BLaER1 treated with 17β-estradiol and CSF1 and Interleukin-3, amounts not matched to agents 10 nM and 100 nM (cell line): ENCODE results near the gene PRKRA.

ENCODE experiments used
- H3K27ac ChIP-seq, 11 experiments: shearing (Covaris generic); formaldehyde crosslinking; 2 replicates each; pipeline ENCODE4 v1.8.1; 2022
- H3K27me3 ChIP-seq, 11 experiments: shearing (Covaris generic); formaldehyde crosslinking; 2 replicates each; pipeline ENCODE4 v1.8.1; 2022
- H3K36me3 ChIP-seq, 11 experiments: shearing (Covaris generic); formaldehyde crosslinking; 2 replicates each; pipeline ENCODE4 v1.8.1; 2022
- H3K4me1 ChIP-seq, 10 experiments: shearing (Covaris generic); formaldehyde crosslinking; 2 replicates each; pipeline ENCODE4 v1.8.1; 2022
- H3K4me2 ChIP-seq, 11 experiments: shearing (Covaris generic); formaldehyde crosslinking; 2 replicates each; pipeline ENCODE4 v1.8.1; 2022
- H3K4me3 ChIP-seq, 10 experiments: shearing (Covaris generic); formaldehyde crosslinking; 2 replicates each; pipeline ENCODE4 v1.8.1; 2022
- H3K9ac ChIP-seq, 11 experiments: shearing (Covaris generic); formaldehyde crosslinking; 2 replicates each; pipeline ENCODE4 v1.8.1; 2022
- H3K9me3 ChIP-seq, 11 experiments: shearing (Covaris generic); formaldehyde crosslinking; replicated peaks in 1 of 11; 2 replicates each; pipeline ENCODE4 v1.8.1; 2022
- H4K20me1 ChIP-seq, 11 experiments: shearing (Covaris generic); formaldehyde crosslinking; 2 replicates each; pipeline ENCODE4 v1.8.1; 2022
- Cebpa-rat ChIP-seq, 11 experiments: shearing (Covaris generic); IDR thresholded peaks; 2 replicates each; pipeline ENCODE4 v1.8.1; 2022

PRKRA gene

DNA sequence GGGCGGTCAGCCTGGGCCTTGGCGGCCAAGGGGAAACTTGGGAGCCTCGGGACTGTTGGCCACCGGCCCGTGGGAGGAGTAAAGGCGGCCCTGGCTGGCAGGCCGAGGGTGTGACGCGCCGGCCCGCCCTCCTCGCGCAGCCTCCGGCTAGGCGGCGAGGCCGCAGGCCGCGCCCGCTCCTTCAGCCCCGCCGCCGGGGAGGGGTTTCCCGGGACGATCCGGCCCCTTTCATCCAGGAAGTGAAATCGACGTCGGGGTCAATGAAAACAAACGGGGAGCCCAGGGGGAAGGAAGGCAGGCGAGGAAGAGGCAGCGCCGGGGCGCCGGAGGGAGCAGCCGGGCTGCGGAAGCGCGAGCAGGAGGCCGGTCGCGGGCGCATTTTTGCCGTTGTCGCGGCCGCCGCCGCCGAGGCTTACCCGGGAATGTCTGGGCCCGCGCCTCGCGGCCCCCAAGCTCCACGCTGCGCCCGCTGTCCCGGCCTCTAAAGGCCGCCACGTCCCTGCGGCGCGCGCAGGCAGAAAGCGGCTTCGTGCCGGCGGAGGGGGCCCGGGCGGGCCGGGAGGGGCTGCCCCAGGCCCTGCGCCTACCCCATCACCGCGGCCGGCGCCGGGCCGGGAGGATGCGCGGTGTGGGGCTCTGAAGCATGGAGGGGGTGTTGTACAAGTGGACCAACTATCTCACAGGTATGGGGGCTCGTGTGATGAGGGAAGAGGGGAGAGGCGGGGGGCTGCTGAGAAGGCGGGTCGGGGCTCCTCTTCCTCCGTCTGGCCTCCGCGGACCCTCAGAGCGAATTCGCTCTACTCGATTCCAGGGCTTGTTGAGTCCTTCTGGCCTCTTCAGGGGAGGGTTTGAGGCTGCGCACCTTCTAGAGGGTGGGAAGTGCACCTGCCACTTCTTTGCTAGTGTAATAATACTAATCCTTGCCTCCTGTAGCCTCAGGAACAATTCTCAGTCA, 29.5 kb upstream of the PRKRA start, which contains the start of gene PLEKHA3:
PLEKHA3 (plus strand) TSS at position 231 of the 955 bp plus-strand sequence; CDS start at position 644, 413 bp downstream.
- Histone ChIP-seq H3K36me3 (peaks cover 0 to 10% (median 2%) of the 10 kb centered on the region in 11 experiments; a peak in 11 of 22 replicates), H3K4me2 (peak within 1 kb of the TSS; percentile 82 to 99 (median 92)), H3K27ac (peak within 1 kb of the TSS; percentile 72 to 93 (median 87)), H3K27me3 (no peaks in the 10 kb centered on the region), H3K4me3 (peak within 1 kb of the TSS; percentile 74 to 91 (median 86)), H3K4me1 (peaks cover 26 to 67% (median 44%) of the 10 kb centered on the region in 10 experiments), H4K20me1 (peaks cover 10 to 47% (median 40%) of the 10 kb centered on the region in 11 experiments; a peak in 15 of 22 replicates), H3K9me3 (no peaks in the 10 kb centered on the region), H3K9ac (peak within 1 kb of the TSS; percentile 86 to 92 (median 89))
- TF ChIP-seq Cebpa-rat (IDR thresholded peaks at IDR 0.05), result no peak

GRCh38 chr2:178479758-178480226, 28.8 kb upstream of the PRKRA start:
- TF ChIP-seq Cebpa-rat (IDR thresholded peaks at IDR 0.05), result no peak

GRCh38 chr2:178479275-178479616, 28.3 kb upstream of the PRKRA start:
- H3K27me3 ChIP-seq, result no peaks in the 10 kb centered on the region
- H3K4me3 ChIP-seq, result peak overlapping the region; percentile 74 to 91 (median 86)
- peak overlapping the region; percentile 82 to 99 (median 89) for H3K4me2 ChIP-seq
- no peaks in the 10 kb centered on the region for H3K9me3 ChIP-seq
- peaks cover 0 to 4% (median 0%) of the 10 kb centered on the region in 11 experiments; a peak in 2 of 22 replicates for H3K36me3 ChIP-seq
- peak overlapping the region in 9 of 11 experiments; percentile 82 to 93 (median 88); a peak in 14 of 22 replicates for H3K27ac ChIP-seq
- H3K4me1 ChIP-seq, result peaks cover 26 to 63% (median 42%) of the 10 kb centered on the region in 10 experiments
- H4K20me1 ChIP-seq, result peaks cover 9 to 34% (median 29%) of the 10 kb centered on the region in 11 experiments; a peak in 15 of 22 replicates
- peak overlapping the region; percentile 84 to 91 (median 88); a peak in 18 of 22 replicates for H3K9ac ChIP-seq
- TF ChIP-seq Cebpa-rat (IDR thresholded peaks at IDR 0.05), result no peak

More at GRCh38 chr2:178479758-178480226, 28.8 kb upstream of the PRKRA start:
- H3K27ac ChIP-seq, result peak overlapping the region; percentile 72 to 91 (median 87); a peak in 21 of 22 replicates
- peak overlapping the region; percentile 82 to 99 (median 89) for H3K4me2 ChIP-seq
- H3K4me1 ChIP-seq, result peaks cover 26 to 67% (median 44%) of the 10 kb centered on the region in 10 experiments
- H3K4me3 ChIP-seq, result peak overlapping the region; percentile 74 to 90 (median 83)
- H3K27me3 ChIP-seq, result no peaks in the 10 kb centered on the region
- peak overlapping the region; percentile 86 to 92 (median 89) for H3K9ac ChIP-seq
- peaks cover 10 to 40% (median 34%) of the 10 kb centered on the region in 11 experiments; a peak in 15 of 22 replicates for H4K20me1 ChIP-seq
- H3K9me3 ChIP-seq, result no peaks in the 10 kb centered on the region
- peaks cover 0 to 3% (median 0%) of the 10 kb centered on the region in 11 experiments; a peak in 3 of 22 replicates for H3K36me3 ChIP-seq

- Histone ChIP-seq H3K27me3 (no peaks in the 10 kb centered on the region), H3K36me3 (peaks cover 0 to 4% (median 0%) of the 10 kb centered on the region in 11 experiments; a peak in 2 of 22 replicates), H3K4me1 (peaks cover 26 to 57% (median 39%) of the 10 kb centered on the region in 10 experiments), H3K9me3 (no peaks in the 10 kb centered on the region), H3K4me2 (peak within 1 kb of the TSS; percentile 82 to 99 (median 89)), H3K4me3 (peak within 1 kb of the TSS; percentile 74 to 91 (median 86)), H3K27ac (peak within 1 kb of the TSS; percentile 80 to 93 (median 86)), H4K20me1 (peaks cover 3 to 29% (median 25%) of the 10 kb centered on the region in 11 experiments; a peak in 15 of 22 replicates), H3K9ac (peak within 1 kb of the TSS; percentile 84 to 91 (median 88))
- TF ChIP-seq Cebpa-rat (IDR thresholded peaks at IDR 0.05), result no peak
These were observed 27.7 kb upstream of the PRKRA start, which contains the start of gene FKBP7 for GRCh38 chr2:178478439-178479274. Gene FKBP7, minus strand, starts transcription at chr2:178478600. Its CDS starts 101 bp downstream, at chr2:178478499.

DNA sequence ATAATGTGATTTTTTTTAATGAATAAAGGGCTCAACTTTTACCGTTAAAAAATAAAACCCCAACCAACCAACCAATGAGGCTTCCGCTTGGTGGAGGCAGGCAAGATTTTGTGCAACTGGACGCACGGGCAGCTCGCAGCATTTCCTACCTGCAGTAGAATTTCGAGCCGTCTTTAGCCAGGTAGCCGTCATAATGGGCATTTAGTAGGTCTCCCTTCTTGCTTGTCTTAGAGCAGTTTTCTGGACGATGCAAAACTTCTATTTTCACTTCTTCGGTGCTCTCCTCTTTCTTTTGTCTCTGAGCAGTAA, 27.1 kb upstream of the PRKRA start:
- peaks cover 26 to 54% (median 38%) of the 10 kb centered on the region in 10 experiments for H3K4me1 ChIP-seq
- H3K9me3 ChIP-seq, result no peaks in the 10 kb centered on the region
- H3K4me3 ChIP-seq, result peak overlapping the region; percentile 74 to 91 (median 86)
- peak overlapping the region; percentile 80 to 93 (median 86); a peak in 21 of 22 replicates for H3K27ac ChIP-seq
- peak overlapping the region; percentile 84 to 91 (median 88) for H3K9ac ChIP-seq
- H4K20me1 ChIP-seq, result peaks cover 0 to 23% (median 19%) of the 10 kb centered on the region in 11 experiments; a peak in 15 of 22 replicates
- TF ChIP-seq Cebpa-rat (IDR thresholded peaks at IDR 0.05), result no peak
- H3K36me3 ChIP-seq, result peaks cover 0 to 4% (median 0%) of the 10 kb centered on the region in 11 experiments; a peak in 3 of 22 replicates
- peak overlapping the region; percentile 82 to 99 (median 89) for H3K4me2 ChIP-seq
- no peaks in the 10 kb centered on the region for H3K27me3 ChIP-seq

DNA sequence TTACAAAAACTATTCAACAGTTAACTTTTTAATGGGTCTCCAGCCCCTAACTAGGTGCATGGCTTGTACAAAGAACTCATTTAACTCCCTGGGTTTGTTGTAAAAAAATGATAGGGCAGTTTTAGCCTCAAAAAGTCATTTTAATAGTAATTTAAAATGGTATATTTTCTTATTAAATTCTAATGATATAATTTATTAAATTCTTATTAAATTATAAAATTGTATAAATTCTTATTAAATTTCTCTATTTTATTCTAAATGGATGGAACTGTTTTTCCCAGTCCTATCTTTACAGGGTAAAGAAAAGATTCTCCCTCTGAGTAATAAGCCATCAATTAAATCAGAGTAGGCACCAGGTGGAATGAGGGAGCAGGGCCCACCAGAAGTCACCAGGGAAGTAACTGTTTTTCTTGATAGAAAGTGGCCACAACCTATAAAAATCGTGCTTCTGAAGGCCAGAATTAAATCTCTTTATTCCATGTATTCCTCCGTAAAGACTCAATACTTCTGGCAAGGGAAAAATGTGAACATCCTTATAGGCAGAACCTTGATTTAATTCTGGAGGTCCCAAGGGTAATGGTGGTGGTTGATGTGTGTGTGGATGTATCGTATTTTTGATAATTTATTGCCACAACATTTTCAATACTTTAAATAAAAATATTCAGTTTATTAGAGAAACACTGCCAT, 26.6 kb upstream of the PRKRA start:
- Histone ChIP-seq H3K27ac (peak overlapping the region; percentile 80 to 93 (median 86); a peak in 21 of 22 replicates), H3K4me1 (peaks cover 23 to 49% (median 34%) of the 10 kb centered on the region in 10 experiments), H3K9me3 (no peaks in the 10 kb centered on the region)

GRCh38 chr2:178476477-178476876, 25.5 kb upstream of the PRKRA start:
- peaks cover 0 to 7% (median 4%) of the 10 kb centered on the region in 11 experiments; a peak in 12 of 22 replicates for H4K20me1 ChIP-seq
- no peaks in the 10 kb centered on the region for H3K9me3 ChIP-seq
- no peak overlapping the region for H3K9ac ChIP-seq
- H3K4me2 ChIP-seq, result peak overlapping the region in 10 of 11 experiments; percentile 82 to 99 (median 89); a peak in 18 of 22 replicates
- H3K4me3 ChIP-seq, result peak overlapping the region in 1 of 10 experiments; percentile 74; a peak in 2 of 20 replicates
- H3K27me3 ChIP-seq, result no peaks in the 10 kb centered on the region
- H3K4me1 ChIP-seq, result peaks cover 12 to 38% (median 23%) of the 10 kb centered on the region in 10 experiments
- TF ChIP-seq Cebpa-rat (IDR thresholded peaks at IDR 0.05), result no peak
- H3K36me3 ChIP-seq, result peaks cover 0 to 11% (median 0%) of the 10 kb centered on the region in 11 experiments; a peak in 6 of 22 replicates
- no peak overlapping the region for H3K27ac ChIP-seq

More for the DNA sequence above, 26.6 kb upstream of the PRKRA start:
- Histone ChIP-seq H3K4me2 (peak overlapping the region; percentile 82 to 99 (median 89)), H4K20me1 (peaks cover 0 to 18% (median 14%) of the 10 kb centered on the region in 11 experiments; a peak in 14 of 22 replicates), H3K9ac (peak overlapping the region; percentile 84 to 91 (median 88); a peak in 21 of 22 replicates), H3K36me3 (peaks cover 0 to 4% (median 0%) of the 10 kb centered on the region in 11 experiments; a peak in 3 of 22 replicates), H3K4me3 (peak overlapping the region; percentile 74 to 91 (median 86)), H3K27me3 (no peaks in the 10 kb centered on the region)
- no peak for TF ChIP-seq Cebpa-rat (IDR thresholded peaks at IDR 0.05)
